ENCODE measurements around the gene CDH12.

The CDH12 gene

GRCh38 chr5:22722491-22722890 lies 130.7 kb downstream of the CDH12 start:
- no peak overlapping the region for H3K27ac ChIP-seq
- no peaks in the 10 kb centered on the region for H3K27me3 ChIP-seq (ENCODE audit: insufficient read depth, low read depth)
- no peak for TF ChIP-seq CTCF (conservative IDR thresholded peaks at IDR 0.05; ENCODE audit: low read depth, low read length)
- H3K36me3 ChIP-seq (ENCODE audit: insufficient read depth) = no peaks in the 10 kb centered on the region
- H3K4me2 ChIP-seq = no peak overlapping the region
- no peak overlapping the region for H3K4me3 ChIP-seq (IDR thresholded peaks at IDR 0.05; ENCODE audit: insufficient read depth, low read depth, low read length)
- H3K9ac ChIP-seq = no peak overlapping the region
- H4K20me1 ChIP-seq (ENCODE audit: insufficient read depth) = no peaks in the 10 kb centered on the region
- no peak overlapping the region for H2AFZ ChIP-seq (ENCODE audit: low read depth)
- H3K4me1 ChIP-seq (ENCODE audit: low read depth, poor library complexity, severe bottlenecking) = no peaks in the 10 kb centered on the region
- H3K79me2 ChIP-seq (ENCODE audit: insufficient read depth, low read depth) = no peaks in the 10 kb centered on the region

GRCh38 chr5:22722056-22722455 lies 131.1 kb downstream of the CDH12 start:
- Histone ChIP-seq H3K27me3 (ENCODE audit: insufficient read depth, low read depth) (no peaks in the 10 kb centered on the region), H4K20me1 (ENCODE audit: insufficient read depth) (no peaks in the 10 kb centered on the region), H3K27ac (no peak overlapping the region), H3K4me1 (ENCODE audit: low read depth, poor library complexity, severe bottlenecking) (no peaks in the 10 kb centered on the region), H3K79me2 (ENCODE audit: insufficient read depth, low read depth) (no peaks in the 10 kb centered on the region), H3K36me3 (ENCODE audit: insufficient read depth) (no peaks in the 10 kb centered on the region), H3K4me3 (IDR thresholded peaks at IDR 0.05; ENCODE audit: insufficient read depth, low read depth, low read length) (no peak overlapping the region), H3K9ac (no peak overlapping the region), H3K4me2 (no peak overlapping the region), H2AFZ (ENCODE audit: low read depth) (no peak overlapping the region)
- no peak for TF ChIP-seq CTCF (conservative IDR thresholded peaks at IDR 0.05; ENCODE audit: low read depth, low read length)

DNA sequence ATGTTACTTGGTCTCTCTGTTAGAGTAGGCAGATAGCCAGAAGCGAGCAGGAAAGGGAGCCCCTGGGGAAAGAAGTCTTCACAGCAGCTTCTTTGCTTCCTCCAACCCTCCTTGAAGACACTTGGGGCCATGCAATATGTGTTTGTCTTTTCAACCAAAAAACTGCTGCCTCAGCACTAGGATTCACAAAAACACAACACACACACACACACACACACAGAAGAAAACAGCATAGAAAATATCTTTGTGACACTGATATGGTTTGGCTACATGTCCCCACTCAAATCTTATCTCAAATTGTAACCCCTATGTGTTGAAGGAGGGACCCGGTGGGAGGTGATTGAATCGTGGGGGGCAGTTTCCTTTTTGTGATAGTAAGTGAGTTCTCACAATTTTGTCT lies 133.3 kb downstream of the CDH12 start:
- no peaks in the 10 kb centered on the region for H3K79me2 ChIP-seq (ENCODE audit: insufficient read depth, low read depth)
- no peak overlapping the region for H3K4me2 ChIP-seq
- H3K36me3 ChIP-seq (ENCODE audit: insufficient read depth) = no peaks in the 10 kb centered on the region
- no peak overlapping the region for H2AFZ ChIP-seq (ENCODE audit: low read depth)
- no peaks in the 10 kb centered on the region for H3K27me3 ChIP-seq (ENCODE audit: insufficient read depth, low read depth)
- no peaks in the 10 kb centered on the region for H4K20me1 ChIP-seq (ENCODE audit: insufficient read depth)
- no peak for TF ChIP-seq CTCF (conservative IDR thresholded peaks at IDR 0.05; ENCODE audit: low read depth, low read length)
- H3K4me3 ChIP-seq (IDR thresholded peaks at IDR 0.05; ENCODE audit: insufficient read depth, low read depth, low read length) = no peak overlapping the region
- no peaks in the 10 kb centered on the region for H3K4me1 ChIP-seq (ENCODE audit: low read depth, poor library complexity, severe bottlenecking)
- H3K9ac ChIP-seq = no peak overlapping the region
- no peak overlapping the region for H3K27ac ChIP-seq

- no peaks in the 10 kb centered on the region for H3K27me3 ChIP-seq (ENCODE audit: insufficient read depth, low read depth)
- no peak overlapping the region for H2AFZ ChIP-seq (ENCODE audit: low read depth)
- TF ChIP-seq CTCF (conservative IDR thresholded peaks at IDR 0.05; ENCODE audit: low read depth, low read length) = no peak
- no peaks in the 10 kb centered on the region for H3K4me1 ChIP-seq (ENCODE audit: low read depth, poor library complexity, severe bottlenecking)
- no peak overlapping the region for H3K9ac ChIP-seq
- no peak overlapping the region for H3K27ac ChIP-seq
- no peaks in the 10 kb centered on the region for H3K79me2 ChIP-seq (ENCODE audit: insufficient read depth, low read depth)
- H3K4me2 ChIP-seq = no peak overlapping the region
- no peak overlapping the region for H3K4me3 ChIP-seq (IDR thresholded peaks at IDR 0.05; ENCODE audit: insufficient read depth, low read depth, low read length)
- H4K20me1 ChIP-seq (ENCODE audit: insufficient read depth) = no peaks in the 10 kb centered on the region
- H3K36me3 ChIP-seq (ENCODE audit: insufficient read depth) = no peaks in the 10 kb centered on the region
These were observed 142.5 kb downstream of the CDH12 start for GRCh38 chr5:22710660-22711059.

DNA sequence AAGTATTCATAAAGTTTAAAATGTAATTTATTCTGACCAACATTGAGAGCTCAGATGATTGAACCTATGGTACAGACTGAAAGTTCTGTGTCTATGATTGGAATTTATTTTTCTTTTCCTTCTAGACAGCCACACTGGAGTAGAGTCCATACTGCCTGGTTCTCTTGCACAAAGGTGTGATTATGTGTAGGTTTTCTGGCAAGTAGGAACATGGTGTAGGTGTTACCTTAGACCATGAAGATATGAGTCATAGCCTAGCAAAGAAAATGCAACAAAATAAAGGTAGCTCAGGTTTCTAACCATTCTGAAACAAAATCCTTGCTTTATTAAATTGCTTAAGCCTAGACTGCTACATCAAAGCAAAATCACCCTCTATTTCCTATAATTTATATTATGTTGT lies 143.4 kb downstream of the CDH12 start:
- Histone ChIP-seq H3K27me3 (ENCODE audit: insufficient read depth, low read depth) (no peaks in the 10 kb centered on the region), H3K4me1 (ENCODE audit: low read depth, poor library complexity, severe bottlenecking) (no peaks in the 10 kb centered on the region), H3K27ac (no peak overlapping the region), H3K4me3 (IDR thresholded peaks at IDR 0.05; ENCODE audit: insufficient read depth, low read depth, low read length) (no peak overlapping the region), H4K20me1 (ENCODE audit: insufficient read depth) (no peaks in the 10 kb centered on the region), H2AFZ (ENCODE audit: low read depth) (no peak overlapping the region), H3K79me2 (ENCODE audit: insufficient read depth, low read depth) (no peaks in the 10 kb centered on the region), H3K4me2 (no peak overlapping the region), H3K36me3 (ENCODE audit: insufficient read depth) (no peaks in the 10 kb centered on the region), H3K9ac (no peak overlapping the region)
- TF ChIP-seq CTCF (conservative IDR thresholded peaks at IDR 0.05; ENCODE audit: low read depth, low read length) = no peak

Data from KMS-11 (cell line).